Activated CD8-positive, alpha-beta T cell treated with anti-CD3 and anti-CD28 coated beads for 36 hours (primary cell): ENCODE results near the gene C19orf12. TPM values are rescaled to one million over a fixed set of nuclear protein-coding genes. Genes with fewer than 3 reads are reported as not detected.

Experiments used
- ATAC-seq: fragments of 200-7000 bp; cut with Tn5 transposase; one replicate; pipeline ENCODE4 v1.10.0; 2021; ENCODE audit warnings: mild to moderate bottlenecking, moderate library complexity
- CTCF ChIA-PET: fragments of 350-600 bp; sonication (Branson Sonifier 250); formaldehyde crosslinking; loops from one replicate; lab custom pipeline; 2021; ENCODE audit warnings: antibody characterized with exemption; lab: Charles Lee
- POLR2A ChIA-PET: fragments of 350-600 bp; sonication (Branson Sonifier 250); formaldehyde crosslinking; loops from one replicate; lab custom pipeline; 2021; ENCODE audit warnings: antibody characterized with exemption; lab: Charles Lee
- DNase-seq: peaks from one replicate; pipeline ENCODE4 v3.0.0-alpha.2; 2020
- H3K27ac Mint-ChIP-seq: one replicate; pipeline ENCODE4 v1.8.0; 2021; ENCODE audit warnings: mild to moderate bottlenecking, mixed read lengths
- H3K27me3 Mint-ChIP-seq: one replicate; pipeline ENCODE4 v1.8.0; 2021; ENCODE audit warnings: mixed read lengths
- H3K36me3 Mint-ChIP-seq: one replicate; pipeline ENCODE4 v1.8.0; 2021; ENCODE audit warnings: low read depth, mixed read lengths
- H3K4me1 Mint-ChIP-seq: one replicate; pipeline ENCODE4 v1.8.0; 2021; ENCODE audit warnings: low read depth, mixed read lengths
- H3K4me3 Mint-ChIP-seq: one replicate; pipeline ENCODE4 v1.8.0; 2021; ENCODE audit warnings: mild to moderate bottlenecking, moderate library complexity, mixed read lengths
- H3K9me3 Mint-ChIP-seq: one replicate; pipeline ENCODE4 v1.8.0; 2021; ENCODE audit warnings: mixed read lengths
- CTCF ChIP-seq: fragments of 200-600 bp; IDR thresholded peaks from one replicate; pipeline ENCODE4 v1.8.0; 2022; ENCODE audit warnings: antibody characterized with exemption, mild to moderate bottlenecking
- intact Hi-C: fragments of 100-400 bp; cut with micrococcal nuclease; formaldehyde crosslinking; loops from one replicate; pipeline ENCODE4 v1.10.0; 2022
- total RNA-seq, 2 experiments: library from RNA; stranded (reverse); gene quantifications; one replicate each; pipeline ENCODE4 v1.2.3, GENCODE V29; 2021

C19orf12 gene
- total RNA-seq, 2 experiments from 2014 or later, result 33.3 to 36.6 TPM

DNA sequence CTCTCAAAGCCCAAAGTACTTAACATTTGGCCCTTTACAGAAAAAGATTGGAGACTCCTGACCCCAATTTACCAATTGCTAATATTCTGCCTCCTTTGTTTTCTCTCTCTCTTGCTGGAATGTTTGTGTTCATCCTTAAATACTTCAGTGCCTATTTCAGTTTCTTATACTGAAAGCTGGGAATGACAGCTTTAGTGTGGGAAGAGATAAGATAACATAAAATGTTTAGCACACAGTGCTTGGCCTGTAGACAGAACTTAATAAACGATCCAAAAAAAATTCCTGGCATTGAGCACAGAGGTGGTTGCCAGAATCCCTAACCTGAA is 52.8 kb downstream of the C19orf12 start:
- DNase-seq, result no peak
- Mint-ChIP-seq H3K9me3 (no peaks in the 10 kb centered on the region), H3K27ac (peak overlapping the region; percentile 86), H3K4me1 (peaks cover 40% of the 10 kb centered on the region), H3K36me3 (peaks cover 14% of the 10 kb centered on the region), H3K27me3 (no peaks in the 10 kb centered on the region), H3K4me3 (no peak overlapping the region)
- CTCF ChIA-PET, result interaction anchor here (1.0 to 4.7 kb wide), 9 partner anchors 10 to 67 kb away, joined by 3 to 38 read pairs (median 11); partner anchors contain the start of gene POP4
- intact Hi-C loops, result no loop called here
- ATAC-seq, result no peak
- POLR2A ChIA-PET, result interaction anchor here (0.9 to 2.7 kb wide), 5 partner anchors 10 to 57 kb away, joined by 3 to 15 read pairs (median 3); partner anchors contain the start of gene POP4
- TF ChIP-seq CTCF, result no peak

DNA sequence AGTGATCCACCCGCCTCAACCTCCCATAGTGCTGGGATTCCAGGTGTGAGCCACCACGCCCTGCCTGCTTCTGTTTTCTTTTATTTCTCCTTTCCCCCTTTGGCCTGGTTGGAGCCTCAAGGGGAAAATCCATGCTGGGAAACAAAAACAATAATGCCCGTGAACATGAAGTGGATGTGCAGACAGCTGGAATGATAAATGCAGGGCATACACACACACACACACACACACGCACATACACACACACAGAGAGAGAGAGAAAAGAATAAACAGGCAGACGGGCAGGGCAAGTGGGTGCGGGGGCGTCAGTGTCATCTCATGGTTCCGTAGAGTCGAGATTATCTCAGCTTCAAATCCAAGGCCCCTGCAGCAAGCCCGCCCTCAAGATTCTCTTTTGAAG is 54.2 kb downstream of the C19orf12 start:
- ChIA-PET POLR2A (interaction anchor here (1.1 to 1.5 kb wide), 2 partner anchors 9 to 40 kb away, joined by 3 read pairs; no protein-coding TSS in a partner anchor), CTCF (interaction anchor here (0.9 to 4.7 kb wide), 10 partner anchors 11 to 60 kb away, joined by 3 to 38 read pairs (median 4); no protein-coding TSS in a partner anchor)
- no peaks in the 10 kb centered on the region for H3K9me3 Mint-ChIP-seq
- peak overlapping the region; percentile 75 for H3K27ac Mint-ChIP-seq
- DNase-seq, result peak; percentile 88
- intact Hi-C loops, result no loop called here
- no peak overlapping the region for H3K4me3 Mint-ChIP-seq
- H3K36me3 Mint-ChIP-seq, result peaks cover under 1% of the 10 kb centered on the region
- H3K4me1 Mint-ChIP-seq, result peaks cover 36% of the 10 kb centered on the region
- no peaks in the 10 kb centered on the region for H3K27me3 Mint-ChIP-seq
- ATAC-seq, result no peak
- TF ChIP-seq CTCF, result no peak

DNA sequence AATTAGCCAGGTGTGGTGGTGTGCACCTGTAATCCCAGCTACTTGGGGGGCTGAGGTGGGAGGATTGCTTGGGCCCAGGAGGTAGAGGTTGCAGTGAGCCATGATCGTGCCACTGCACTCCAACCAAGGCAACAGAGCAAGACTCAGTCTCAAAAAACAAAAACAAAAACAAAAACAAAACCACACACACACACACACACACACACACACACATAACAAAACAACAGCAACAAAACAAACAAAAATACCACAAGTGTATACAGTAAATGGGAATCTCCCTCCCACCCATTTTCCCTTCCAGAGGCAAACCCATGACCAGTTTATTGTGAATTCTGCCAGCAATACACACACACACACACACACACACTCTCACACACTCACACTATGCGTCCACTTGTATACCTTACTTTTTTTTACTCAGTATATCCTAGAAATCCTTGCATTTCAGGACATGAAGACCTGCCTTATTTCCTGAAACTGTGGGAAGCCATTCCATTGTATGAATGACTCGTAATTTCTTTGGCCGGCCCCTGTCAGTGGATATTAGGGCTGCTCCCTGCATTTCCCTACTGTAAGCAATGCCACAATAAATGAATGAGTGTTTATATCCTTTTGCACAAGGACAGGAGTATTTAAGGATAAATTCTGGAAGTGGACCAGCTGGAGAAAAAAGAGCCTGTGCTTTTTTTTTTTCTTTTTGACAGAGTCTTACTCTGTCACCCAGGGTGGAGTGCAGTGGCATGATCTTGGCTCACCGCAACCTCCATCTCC is 56.7 kb downstream of the C19orf12 start:
- H3K4me1 Mint-ChIP-seq, result peaks cover 31% of the 10 kb centered on the region
- DNase-seq, result no peak
- H3K4me3 Mint-ChIP-seq, result no peak overlapping the region
- H3K36me3 Mint-ChIP-seq, result no peaks in the 10 kb centered on the region
- ChIA-PET POLR2A (no interaction called here), CTCF (interaction anchor here (2.1 kb wide), 1 partner anchor 48 kb away, joined by 7 read pairs; no protein-coding TSS in a partner anchor)
- ATAC-seq, result no peak
- no peak overlapping the region for H3K27ac Mint-ChIP-seq
- intact Hi-C loops, result no loop called here
- TF ChIP-seq CTCF, result no peak
- no peaks in the 10 kb centered on the region for H3K9me3 Mint-ChIP-seq
- H3K27me3 Mint-ChIP-seq, result no peaks in the 10 kb centered on the region

DNA sequence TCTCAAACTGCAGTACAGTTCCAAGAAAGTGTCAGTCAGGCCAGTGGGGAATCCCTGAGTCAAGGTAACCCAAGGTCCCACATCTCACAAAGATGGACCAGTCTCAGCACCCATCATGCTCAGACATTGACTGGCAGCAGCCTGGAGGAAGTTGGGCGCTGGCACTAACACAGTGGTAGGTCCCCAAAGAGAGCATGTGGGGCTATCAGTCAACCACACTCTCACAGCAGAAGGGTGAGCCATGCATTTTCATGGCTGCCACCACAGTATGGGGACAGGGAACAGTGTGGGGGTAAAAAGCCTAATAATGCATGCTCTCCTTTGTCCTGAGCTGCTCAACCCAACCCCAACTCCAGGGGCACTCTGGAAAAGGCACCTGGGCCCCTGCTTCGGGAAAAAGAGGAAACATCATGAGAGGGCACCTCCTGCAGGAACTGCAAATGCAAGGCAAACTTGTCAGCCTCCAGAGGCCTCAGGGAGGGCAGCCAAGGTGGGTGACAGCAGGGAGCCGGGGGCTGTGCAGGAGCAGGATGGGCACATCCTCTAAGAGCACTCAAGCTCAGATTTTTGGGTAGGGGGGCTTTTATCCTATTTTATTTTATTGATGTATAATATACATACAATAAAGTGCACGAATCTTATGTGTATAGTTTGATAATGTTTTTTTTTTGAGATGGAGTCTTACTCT is 59.3 kb downstream of the C19orf12 start:
- TF ChIP-seq CTCF, result no peak
- Mint-ChIP-seq H3K27me3 (no peaks in the 10 kb centered on the region), H3K36me3 (no peaks in the 10 kb centered on the region), H3K4me3 (no peak overlapping the region), H3K9me3 (no peaks in the 10 kb centered on the region), H3K27ac (no peak overlapping the region), H3K4me1 (peaks cover 13% of the 10 kb centered on the region)
- intact Hi-C loops, result no loop called here
- POLR2A ChIA-PET, result interaction anchor here (0.8 to 1.0 kb wide), 3 partner anchors 13 to 38 kb away, joined by 3 read pairs; no protein-coding TSS in a partner anchor
- DNase-seq (no peak), ATAC-seq (no peak)
- CTCF ChIA-PET, result no interaction called here

GRCh38 chr19:29653398-29653797 is 61.7 kb downstream of the C19orf12 start:
- no peaks in the 10 kb centered on the region for H3K36me3 Mint-ChIP-seq
- H3K4me3 Mint-ChIP-seq, result no peak overlapping the region
- intact Hi-C loops, result no loop called here
- POLR2A ChIA-PET, result no interaction called here
- H3K4me1 Mint-ChIP-seq, result peaks cover 6% of the 10 kb centered on the region
- H3K27me3 Mint-ChIP-seq, result no peaks in the 10 kb centered on the region
- TF ChIP-seq CTCF, result no peak
- no peak overlapping the region for H3K27ac Mint-ChIP-seq
- DNase-seq (no peak), ATAC-seq (no peak)
- CTCF ChIA-PET, result interaction anchor here (1.2 to 1.3 kb wide), 3 partner anchors 42 to 63 kb away, joined by 3 to 5 read pairs (median 3); no protein-coding TSS in a partner anchor
- H3K9me3 Mint-ChIP-seq, result no peaks in the 10 kb centered on the region
